ENCODE results near the gene PAK4. TPM values are rescaled to one million over a fixed set of nuclear protein-coding genes. Genes with fewer than 3 reads are reported as not detected.

Gene PAK4
- total RNA-seq, 3 donors from 2014 or later (not counting 1 experiment from before 2014, with no cell fraction given), result 6.7 to 13.4 (median 11.8) TPM

GRCh38 chr19:39173502-39173991 lies 48.0 kb downstream of the PAK4 start:
- intact Hi-C loops (cut with micrococcal nuclease), result no loop called here
- H3K9me3 ChIP-seq (ENCODE audit: control insufficient read depth, insufficient read depth, low read length), result no peaks in the 10 kb centered on the region
- H3K36me3 Mint-ChIP-seq, result no peaks in the 10 kb centered on the region
- peaks cover 24% of the 10 kb centered on the region for H3K36me3 ChIP-seq (ENCODE audit: control insufficient read depth, insufficient read depth, low read length)
- no peaks in the 10 kb centered on the region for H3K4me1 ChIP-seq (ENCODE audit: control insufficient read depth, insufficient read depth, low read length)
- no peak overlapping the region for H3K27ac ChIP-seq (ENCODE audit: low read length)
- peaks cover 0 to 5% of the 10 kb centered on the region in 2 donors for H3K4me1 Mint-ChIP-seq
- DNase-seq, result no peak
- no peak overlapping the region for H3K27ac Mint-ChIP-seq
- no peak for ATAC-seq
- H3K4me3 ChIP-seq (ENCODE audit: low read length), result no peak overlapping the region
- H3K27me3 ChIP-seq (ENCODE audit: control insufficient read depth, insufficient read depth, low read length), result no peaks in the 10 kb centered on the region
- H3K9me3 Mint-ChIP-seq, result no peaks in the 10 kb centered on the region
- H3K27me3 Mint-ChIP-seq (ENCODE audit: low read depth in 2 of 2), result no peaks in the 10 kb centered on the region
- H3K4me3 Mint-ChIP-seq, result no peak overlapping the region
- no peak for TF ChIP-seq CTCF (IDR thresholded peaks at IDR 0.05)
- WGBS (ENCODE audit: insufficient coverage), result 97% methylated on average over 25 of the region's 25 CpGs

GRCh38 chr19:39174142-39174541 lies 48.6 kb downstream of the PAK4 start:
- Histone ChIP-seq H3K27me3 (ENCODE audit: control insufficient read depth, insufficient read depth, low read length) (no peaks in the 10 kb centered on the region), H3K4me1 (ENCODE audit: control insufficient read depth, insufficient read depth, low read length) (no peaks in the 10 kb centered on the region), H3K4me3 (ENCODE audit: low read length) (no peak overlapping the region), H3K27ac (ENCODE audit: low read length) (no peak overlapping the region), H3K36me3 (ENCODE audit: control insufficient read depth, insufficient read depth, low read length) (peaks cover 24% of the 10 kb centered on the region), H3K9me3 (ENCODE audit: control insufficient read depth, insufficient read depth, low read length) (no peaks in the 10 kb centered on the region)
- DNase-seq, result no peak
- intact Hi-C loops (cut with micrococcal nuclease), result no loop called here
- Mint-ChIP-seq H3K4me1 (no peaks in the 10 kb centered on the region), H3K27ac (no peak overlapping the region), H3K9me3 (no peaks in the 10 kb centered on the region), H3K36me3 (no peaks in the 10 kb centered on the region), H3K4me3 (no peak overlapping the region), H3K27me3 (ENCODE audit: low read depth in 2 of 2) (no peaks in the 10 kb centered on the region)
- ATAC-seq, result no peak
- no peak for TF ChIP-seq CTCF (IDR thresholded peaks at IDR 0.05)
- WGBS (ENCODE audit: insufficient coverage), result 95% methylated on average over 16 of the region's 16 CpGs

GRCh38 chr19:39174558-39175544 lies 49.3 kb downstream of the PAK4 start:
- TF ChIP-seq CTCF (IDR thresholded peaks at IDR 0.05), result no peak
- H3K4me3 ChIP-seq (ENCODE audit: low read length), result no peak overlapping the region
- Mint-ChIP-seq H3K27me3 (ENCODE audit: low read depth in 2 of 2) (no peaks in the 10 kb centered on the region), H3K9me3 (no peaks in the 10 kb centered on the region), H3K4me1 (no peaks in the 10 kb centered on the region), H3K4me3 (no peak overlapping the region), H3K36me3 (no peaks in the 10 kb centered on the region), H3K27ac (no peak overlapping the region)
- ATAC-seq (no peak), DNase-seq (no peak)
- intact Hi-C loops (cut with micrococcal nuclease), result no loop called here
- 96% methylated on average over 42 of the region's 43 CpGs for WGBS (ENCODE audit: insufficient coverage)
- H3K27ac ChIP-seq (ENCODE audit: low read length), result no peak overlapping the region
- H3K27me3 ChIP-seq (ENCODE audit: control insufficient read depth, insufficient read depth, low read length), result no peaks in the 10 kb centered on the region
- no peaks in the 10 kb centered on the region for H3K9me3 ChIP-seq (ENCODE audit: control insufficient read depth, insufficient read depth, low read length)
- H3K4me1 ChIP-seq (ENCODE audit: control insufficient read depth, insufficient read depth, low read length), result no peaks in the 10 kb centered on the region
- H3K36me3 ChIP-seq (ENCODE audit: control insufficient read depth, insufficient read depth, low read length), result peaks cover 24% of the 10 kb centered on the region
